ENCODE measurements around the gene ITGB4.
A peak's percentile ranks its signal among the peaks of the same experiment; 100 is the strongest.

The ITGB4 gene

DNA sequence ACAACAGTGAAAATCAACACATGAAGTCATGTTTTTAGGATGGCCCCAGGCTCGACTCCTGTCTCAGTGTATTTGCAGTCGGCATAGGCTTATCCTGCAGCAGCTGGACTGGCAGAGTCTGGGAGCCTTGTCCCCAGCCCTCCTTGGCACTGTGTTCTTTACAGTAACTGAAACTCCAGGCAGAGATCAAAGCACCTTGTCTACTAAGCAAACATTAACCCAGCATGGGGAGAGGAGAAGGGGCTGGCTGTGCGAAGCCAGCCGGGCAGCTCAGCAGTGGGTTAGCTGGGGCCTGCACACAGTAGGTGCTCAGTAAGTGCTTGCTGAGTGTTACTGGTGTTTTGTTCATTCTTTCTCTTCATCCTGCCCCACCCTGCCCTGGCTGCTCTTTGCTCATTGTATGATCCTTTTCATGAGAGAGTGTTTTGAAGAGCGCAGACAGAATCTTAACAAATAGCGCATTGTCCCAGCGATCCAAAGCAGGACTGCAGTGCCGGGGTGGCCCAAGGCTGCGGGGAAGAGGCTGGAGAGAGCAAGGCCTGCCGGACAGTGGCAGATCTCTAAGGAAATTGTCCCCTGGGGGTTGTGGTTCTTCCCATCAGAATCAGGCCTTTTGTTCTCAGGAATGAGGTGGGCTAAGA is 23.5 kb upstream of the ITGB4 start:
- no peak for DNase-seq (ENCODE audit: low read depth)

DNA sequence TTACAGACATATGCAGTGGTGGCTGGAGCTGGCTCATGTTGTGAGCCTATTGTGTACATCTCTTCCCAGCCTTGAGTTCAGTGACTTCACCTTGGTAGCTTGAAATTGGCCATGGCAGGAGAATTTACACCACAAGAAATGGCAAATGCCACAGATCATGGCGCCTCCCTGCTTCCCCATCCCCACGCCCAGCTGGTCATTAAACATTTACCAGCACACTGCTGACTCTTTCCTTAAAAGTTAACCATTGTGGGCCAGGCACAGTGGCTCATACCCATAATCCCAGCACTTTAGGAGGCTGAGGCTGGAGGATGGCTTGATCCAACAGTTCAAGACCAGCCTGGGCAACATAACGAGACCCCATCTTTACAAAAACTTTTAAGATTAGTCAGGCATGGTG is 22.6 kb upstream of the ITGB4 start:
- DNase-seq (ENCODE audit: low read depth) = no peak

DNA sequence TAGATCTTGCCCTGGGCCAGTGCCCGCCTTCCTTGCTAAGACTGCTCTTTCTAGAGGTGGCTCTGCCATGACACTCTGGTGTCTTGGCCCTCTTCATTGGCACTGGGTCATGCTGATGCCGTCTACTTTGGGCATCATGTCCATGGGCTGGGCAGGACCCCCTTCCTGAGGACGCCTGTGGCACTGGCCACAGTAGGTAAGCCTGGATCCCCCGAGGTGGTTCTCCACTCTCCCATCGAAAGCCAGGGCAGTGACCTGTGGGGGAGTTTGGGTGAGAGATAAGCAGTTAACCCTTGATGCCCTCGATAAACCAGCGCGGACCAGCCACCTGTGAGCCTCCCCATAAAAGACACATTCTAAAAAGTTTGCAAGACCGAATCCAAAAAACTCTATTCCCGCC is 20.0 kb upstream of the ITGB4 start:
- DNase-seq (ENCODE audit: low read depth) = no peak

DNA sequence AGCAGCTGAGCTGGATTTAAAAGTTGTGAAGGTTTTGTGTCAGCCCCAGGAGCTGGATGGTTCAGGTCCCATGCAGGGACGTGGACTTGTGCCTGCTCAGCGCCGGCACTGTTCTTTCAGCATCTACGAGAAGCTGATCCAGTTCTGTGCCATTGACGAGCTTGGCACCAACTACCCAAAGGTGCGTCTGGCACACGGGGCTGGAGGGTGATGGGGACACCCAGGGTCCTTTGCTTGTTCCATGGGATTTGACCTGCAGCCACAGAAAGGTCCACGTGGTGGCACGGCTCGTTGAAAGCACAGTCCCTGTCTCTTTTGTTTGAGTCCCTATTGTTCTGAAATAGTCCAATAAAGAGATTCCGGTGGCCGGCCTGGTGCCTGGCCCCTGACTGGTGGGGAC is 18.1 kb upstream of the ITGB4 start:
- DNase-seq (ENCODE audit: low read depth) = no peak

DNA sequence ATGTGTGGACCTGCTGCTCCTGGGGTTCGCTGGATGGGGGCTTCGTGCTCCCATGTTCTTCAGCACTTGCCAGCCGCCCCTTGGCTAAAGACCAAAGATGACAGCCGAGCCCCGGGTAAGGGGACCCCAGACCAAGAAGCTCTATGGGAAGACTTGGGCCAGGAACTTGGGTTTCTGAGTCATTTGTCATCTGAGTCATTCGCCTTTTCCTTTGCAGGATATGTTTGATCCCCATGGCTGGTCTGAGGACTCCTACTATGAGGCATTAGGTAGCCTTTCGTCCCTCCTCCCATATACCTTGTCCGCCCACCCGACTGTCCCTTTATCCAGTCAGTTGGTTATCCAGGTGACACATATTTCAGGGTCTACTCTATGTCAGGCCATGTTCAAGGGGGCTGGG is 17.7 kb upstream of the ITGB4 start:
- DNase-seq (ENCODE audit: low read depth) = peak; percentile 80

DNA sequence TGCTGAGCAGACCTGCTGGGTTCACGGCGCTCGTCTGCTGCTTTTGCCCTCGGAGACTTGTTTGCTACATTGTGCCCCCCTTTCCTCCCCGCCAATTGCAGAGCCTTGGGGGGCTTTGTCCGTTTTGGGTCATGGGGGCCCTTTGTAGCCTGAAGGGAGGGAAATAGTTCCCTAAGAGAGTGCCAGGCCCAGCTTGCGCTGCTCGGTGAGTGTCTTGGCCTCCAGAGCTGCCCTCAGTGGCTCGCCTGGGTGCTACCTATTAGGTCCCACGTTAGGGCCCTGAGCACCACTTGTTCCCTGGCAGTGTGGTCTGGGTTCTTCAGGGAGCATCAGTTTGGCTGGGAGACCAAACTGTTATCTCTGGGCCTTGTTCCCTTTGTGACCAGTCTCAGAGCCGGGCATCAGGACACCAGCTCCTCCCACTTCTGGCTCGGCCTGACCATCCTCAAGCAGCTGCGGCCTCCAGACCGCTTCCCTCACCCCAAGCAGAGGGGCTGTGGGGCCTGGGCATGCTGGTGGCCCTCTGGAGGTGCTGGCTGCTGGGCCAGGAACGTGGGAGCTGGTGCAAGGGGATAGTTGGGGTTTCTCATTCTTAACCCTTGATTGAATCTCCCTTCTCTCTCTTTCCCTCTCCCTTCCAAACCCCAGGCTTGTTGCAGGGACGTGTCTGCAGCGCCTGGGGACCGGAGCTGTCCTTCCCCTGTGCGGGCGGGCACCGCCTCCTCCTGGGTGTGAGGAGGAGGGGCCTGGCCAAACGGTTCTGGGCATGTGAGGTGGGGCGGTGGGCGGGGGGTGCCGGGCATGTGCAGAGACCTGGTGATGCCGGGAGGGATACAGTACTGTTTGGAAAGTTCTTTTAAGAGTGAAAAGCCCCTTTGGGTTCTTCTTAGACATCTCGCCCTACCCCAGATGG is 16.0 kb upstream of the ITGB4 start:
- DNase-seq (ENCODE audit: low read depth) = no peak

DNA sequence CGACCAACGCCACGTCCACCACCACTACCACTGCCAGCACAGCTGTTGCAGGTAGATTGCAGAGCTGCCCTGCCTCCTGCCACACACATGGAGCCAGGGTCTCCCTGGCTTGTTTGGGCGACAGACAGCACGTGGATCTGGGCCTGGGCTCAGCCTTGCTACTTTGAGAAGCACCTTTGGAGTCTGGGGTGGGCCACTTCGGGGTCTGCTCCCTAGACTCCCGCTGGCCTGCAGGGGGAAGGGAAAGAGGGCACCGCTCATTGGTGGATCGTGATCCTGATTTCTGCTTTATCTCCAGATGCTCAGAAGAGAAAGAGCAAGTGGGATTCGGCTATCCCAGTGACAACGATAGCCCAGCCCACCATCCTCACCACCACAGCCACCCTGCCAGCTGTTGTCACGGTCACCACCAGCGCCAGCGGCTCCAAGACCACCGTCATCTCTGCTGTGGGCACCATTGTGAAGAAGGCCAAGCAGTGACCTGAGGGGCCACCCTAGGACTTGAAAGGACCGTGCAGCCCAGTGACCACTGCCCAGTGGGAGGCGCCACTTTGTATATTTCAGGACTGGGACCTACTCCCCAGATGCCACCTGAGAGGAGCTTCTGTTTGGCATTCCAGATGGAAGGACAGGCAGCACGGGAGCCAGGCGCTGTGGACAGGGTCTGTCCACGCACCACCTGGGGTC is 15.1 kb upstream of the ITGB4 start:
- DNase-seq (ENCODE audit: low read depth) = no peak

DNA sequence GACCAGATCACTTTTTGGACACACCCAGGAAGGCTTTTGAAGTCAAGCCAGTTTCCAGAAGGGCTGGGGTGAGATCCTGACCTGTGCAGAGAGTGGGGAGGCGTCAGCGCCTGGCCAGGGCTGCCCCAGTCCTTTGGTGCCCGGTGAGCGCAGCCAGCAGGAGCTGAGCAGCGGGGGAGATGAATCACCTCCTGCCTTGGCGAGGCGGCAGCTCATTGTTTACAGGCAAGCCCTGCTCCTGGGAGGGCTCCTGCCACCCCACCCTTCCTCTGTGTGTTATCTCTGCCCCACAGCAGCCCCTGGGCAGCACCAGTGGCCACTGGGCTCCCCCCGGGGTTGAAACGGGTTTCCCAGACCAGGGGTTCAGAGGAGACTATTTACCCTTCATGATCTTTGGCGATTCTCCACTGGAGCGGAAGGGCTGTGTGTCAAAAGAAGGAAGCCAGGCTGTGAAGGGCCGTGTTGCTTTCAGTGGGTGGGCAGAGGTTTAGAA is 14.1 kb upstream of the ITGB4 start:
- peak; percentile 89 for DNase-seq (ENCODE audit: low read depth)

DNA sequence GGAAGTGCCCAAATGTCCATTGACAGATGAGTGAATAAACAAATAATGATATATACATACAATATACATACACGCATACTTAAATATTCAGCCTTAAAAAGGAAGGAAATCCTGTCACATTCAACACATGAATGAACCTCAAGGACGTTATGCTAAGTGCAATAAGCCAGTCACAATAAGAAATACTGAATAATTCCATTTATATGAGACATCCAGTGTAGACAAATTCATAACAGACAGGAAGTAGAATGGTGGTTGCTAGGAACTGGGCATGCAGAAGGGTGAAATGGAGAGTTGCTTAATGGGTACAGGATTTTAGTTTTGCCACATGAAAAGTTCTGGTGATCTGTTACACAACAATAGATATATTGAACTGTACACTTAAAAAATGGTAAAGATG is 8.8 kb upstream of the ITGB4 start:
- peak; percentile 38 for DNase-seq (ENCODE audit: low read depth)

DNA sequence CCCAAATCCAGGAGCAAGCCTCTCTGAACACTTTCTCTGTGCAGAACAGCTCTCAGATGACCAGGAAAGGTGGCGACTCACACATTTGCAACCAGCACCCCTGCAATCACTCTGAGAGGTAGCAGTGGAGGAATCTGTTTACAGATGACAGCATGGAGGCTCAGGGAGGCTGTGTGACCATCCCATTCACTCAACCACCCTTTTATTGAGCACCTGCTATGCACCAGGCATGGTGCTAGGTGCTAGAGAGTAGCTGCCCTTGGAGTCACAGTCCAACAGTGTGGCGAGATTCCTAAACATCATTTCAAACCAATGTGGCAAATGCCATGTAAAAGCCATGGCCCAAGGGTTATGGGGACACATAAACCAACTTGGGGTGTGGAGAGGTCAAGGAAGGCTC is 1.5 kb upstream of the ITGB4 start:
- DNase-seq (ENCODE audit: low read depth) = no peak

DNA sequence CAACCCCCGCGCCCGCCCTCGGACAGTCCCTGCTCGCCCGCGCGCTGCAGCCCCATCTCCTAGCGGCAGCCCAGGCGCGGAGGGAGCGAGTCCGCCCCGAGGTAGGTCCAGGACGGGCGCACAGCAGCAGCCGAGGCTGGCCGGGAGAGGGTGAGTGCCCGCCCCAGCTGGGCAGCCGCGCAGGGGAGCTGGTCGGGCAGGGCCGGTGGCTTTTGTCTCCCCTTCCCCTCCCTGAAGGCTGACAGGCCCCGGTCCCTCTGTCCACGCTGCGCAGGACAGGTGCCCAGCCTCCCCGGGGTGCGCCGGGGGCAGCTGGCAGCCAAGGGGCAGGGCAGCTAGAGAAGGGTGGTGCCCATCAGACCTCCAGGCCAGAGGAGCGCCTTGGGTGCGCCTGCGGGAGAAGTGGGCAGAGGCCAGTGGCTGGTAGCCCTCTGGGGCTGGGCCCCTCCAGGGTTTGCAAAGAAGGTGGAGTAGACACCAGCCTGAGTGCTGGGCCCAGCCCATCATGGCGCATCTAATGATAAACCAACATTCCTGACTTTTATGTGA is 278 bp downstream of the ITGB4 start:
- no peak for DNase-seq (ENCODE audit: low read depth)

DNA sequence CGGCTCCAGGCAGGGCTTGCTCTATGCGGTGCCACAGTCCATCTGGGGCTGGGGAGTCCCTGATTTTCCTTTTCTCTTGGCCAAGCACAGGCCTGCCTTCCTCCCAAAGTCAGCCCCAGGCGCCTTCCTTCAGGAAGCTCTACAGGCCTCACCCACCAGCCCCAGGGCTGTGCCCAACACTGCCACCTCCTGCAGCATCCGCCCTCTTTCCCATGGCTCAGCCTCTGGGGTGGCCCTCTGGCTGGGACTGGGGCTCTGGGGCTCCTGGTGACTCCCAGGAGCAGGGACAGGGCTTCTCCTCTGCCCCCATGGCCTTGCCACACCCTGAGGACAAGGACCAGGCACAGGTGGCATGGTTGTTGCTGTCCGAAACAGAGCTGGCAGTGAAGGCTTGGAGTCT is 817 bp downstream of the ITGB4 start:
- no peak for DNase-seq (ENCODE audit: low read depth)

DNA sequence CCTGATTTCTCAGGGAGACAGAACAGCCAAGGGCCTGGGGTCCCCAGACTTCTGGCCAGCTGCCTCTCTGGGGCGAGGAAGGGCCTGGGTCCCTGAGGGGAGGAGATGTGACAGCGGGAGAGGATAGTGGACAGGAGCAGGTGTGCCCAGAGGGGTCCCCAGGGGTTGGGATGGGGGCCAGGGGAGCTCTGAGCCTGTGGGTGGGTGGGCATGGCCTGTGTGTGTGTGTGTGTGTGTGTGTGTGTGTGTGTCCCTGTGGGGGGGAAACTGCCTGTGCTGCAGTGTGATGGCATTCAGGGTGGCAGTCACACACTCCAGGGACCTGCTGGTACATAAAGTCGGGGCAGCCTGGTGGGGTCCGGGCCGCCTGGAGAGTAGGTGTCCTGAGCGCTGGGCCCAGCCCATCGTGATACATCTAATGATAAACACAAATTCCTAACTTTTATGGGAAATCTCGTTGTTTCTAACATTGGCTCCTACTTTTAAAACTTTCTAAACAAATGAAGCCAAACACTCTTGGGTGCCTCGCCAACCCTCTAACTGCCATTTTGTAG is 1.4 kb downstream of the ITGB4 start:
- no peak for DNase-seq (ENCODE audit: low read depth)

DNA sequence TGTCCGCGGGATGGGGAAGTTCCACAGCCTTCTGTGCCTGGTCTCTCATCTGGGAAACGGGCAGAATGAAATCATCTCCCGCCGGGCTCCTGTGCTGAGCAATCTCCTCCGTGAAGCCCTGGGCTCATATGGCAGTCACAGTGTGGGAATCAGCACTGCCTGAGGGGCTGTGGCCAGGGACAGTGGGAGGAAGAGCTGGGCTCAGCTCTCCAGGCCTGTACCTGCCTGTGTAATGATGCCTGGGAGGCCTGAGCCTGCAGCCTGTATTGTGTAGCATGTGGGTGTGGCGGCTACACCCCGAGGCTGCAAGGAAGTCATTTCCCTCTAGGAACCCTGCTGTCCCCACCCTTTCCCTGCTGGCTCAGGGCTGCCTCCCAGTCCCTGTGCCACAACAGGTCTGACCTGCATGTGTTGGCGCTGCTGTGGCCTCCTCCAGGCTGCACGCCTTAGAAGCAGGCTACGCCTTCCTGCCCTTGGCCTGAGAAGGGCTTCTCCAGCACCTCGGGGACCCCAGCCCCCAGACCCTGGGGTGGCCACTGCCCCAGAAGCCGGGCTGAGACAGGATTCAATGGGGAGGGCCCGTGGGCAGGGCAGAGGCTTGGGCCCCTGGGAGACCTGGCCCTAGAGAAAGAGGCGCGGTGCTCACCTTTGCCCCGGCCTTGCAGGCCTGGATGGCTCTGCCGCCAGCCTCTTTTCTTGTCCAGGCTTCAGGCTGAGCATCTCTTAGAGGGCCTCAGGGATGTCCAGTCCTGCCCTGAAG is 2.1 kb downstream of the ITGB4 start:
- DNase-seq (ENCODE audit: low read depth) = peak; percentile 32

DNA sequence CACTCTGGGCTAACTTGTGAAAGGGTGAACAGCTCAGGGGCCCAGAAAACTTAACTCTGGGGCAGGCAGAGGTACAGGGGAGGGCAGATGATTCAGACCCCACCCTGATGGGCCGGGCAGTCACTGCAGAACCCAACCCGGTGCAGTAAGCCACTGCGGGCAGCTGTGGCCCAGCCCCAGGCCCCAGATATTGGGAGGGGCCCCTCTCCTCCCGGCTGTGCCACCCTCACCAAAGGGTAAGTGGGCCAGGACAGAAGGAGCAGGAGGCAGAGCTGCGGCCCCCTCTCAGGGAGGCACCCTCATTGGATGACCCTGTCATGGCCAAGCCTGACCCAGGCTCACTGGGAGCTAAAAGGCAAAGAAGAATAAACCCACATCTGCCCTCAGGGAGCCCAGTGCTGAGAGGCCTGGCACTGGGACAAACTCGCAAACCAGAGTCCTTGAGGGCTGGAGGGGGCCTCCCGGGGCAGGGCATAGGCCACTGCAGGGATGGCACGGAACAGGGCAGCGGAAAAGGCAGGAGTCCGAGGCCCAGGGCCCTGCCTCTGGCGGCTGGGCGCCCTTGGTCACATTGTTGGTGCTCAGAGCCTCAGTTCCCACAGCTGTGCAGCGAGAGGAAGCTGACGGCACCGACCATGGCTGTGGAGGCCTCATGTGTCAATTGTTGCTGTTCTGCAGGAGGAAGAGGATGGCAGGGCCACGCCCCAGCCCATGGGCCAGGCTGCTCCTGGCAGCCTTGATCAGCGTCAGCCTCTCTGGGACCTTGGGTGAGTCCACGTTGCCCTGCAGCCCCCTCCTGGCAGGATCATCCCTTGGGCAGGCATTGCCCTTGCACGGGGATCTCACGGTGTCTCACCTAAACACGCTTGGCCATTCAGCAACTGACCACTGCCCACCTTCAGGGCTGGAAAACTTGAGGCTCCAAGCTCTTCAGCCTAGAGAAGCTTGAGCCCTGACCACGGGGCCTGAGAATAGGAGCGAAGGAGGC is 3.1 kb downstream of the ITGB4 start:
- DNase-seq (ENCODE audit: low read depth) = no peak

DNA sequence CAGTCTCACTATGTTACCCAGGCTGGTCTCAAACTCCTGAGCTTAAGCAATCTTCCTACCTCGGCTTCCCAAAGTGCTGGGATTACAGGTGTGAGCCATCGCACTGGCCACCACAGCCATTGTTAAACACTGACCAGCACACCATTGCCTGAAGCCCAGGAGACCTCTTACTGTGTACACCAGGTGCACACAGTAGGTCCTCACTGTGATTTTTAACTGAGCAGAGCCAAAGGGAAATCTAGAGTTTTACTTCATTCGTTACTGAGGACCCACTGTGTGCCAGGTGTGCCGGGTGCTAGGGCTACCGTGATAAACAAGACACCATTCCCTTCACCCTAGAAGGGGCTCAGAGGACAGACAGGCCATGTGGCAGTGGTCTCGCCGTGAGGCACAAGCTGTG is 4.2 kb downstream of the ITGB4 start:
- DNase-seq (ENCODE audit: low read depth) = no peak

DNA sequence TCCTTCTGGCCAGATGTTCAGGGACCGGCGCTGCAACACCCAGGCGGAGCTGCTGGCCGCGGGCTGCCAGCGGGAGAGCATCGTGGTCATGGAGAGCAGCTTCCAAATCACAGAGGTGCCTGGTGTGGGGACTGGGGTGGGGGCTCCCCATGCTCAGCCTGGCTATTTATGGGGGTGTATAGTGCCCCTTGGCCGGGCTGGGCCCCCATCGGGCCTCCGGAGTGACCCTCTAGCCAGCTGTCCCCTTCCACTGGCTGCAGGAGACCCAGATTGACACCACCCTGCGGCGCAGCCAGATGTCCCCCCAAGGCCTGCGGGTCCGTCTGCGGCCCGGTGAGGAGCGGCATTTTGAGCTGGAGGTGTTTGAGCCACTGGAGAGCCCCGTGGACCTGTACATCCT is 6.1 kb downstream of the ITGB4 start:
- no peak for DNase-seq (ENCODE audit: low read depth)

DNA sequence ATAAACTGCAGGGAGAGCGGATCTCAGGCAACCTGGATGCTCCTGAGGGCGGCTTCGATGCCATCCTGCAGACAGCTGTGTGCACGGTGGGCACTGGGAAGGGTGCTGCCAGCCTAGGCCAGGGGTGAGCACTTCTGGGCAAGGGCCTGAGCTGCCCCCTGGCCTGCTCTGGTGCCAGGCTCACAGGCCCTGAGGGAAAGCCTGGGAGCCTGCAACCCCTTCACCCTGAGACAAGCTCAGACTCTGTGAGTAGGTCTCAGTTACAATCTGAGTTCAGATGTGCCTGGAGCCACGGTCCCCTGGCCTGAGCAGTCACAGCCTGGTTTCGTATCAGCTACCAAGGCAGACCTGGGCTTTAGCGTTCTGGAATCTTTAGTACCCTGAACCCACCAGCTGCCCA is 8.1 kb downstream of the ITGB4 start:
- DNase-seq (ENCODE audit: low read depth) = no peak

DNA sequence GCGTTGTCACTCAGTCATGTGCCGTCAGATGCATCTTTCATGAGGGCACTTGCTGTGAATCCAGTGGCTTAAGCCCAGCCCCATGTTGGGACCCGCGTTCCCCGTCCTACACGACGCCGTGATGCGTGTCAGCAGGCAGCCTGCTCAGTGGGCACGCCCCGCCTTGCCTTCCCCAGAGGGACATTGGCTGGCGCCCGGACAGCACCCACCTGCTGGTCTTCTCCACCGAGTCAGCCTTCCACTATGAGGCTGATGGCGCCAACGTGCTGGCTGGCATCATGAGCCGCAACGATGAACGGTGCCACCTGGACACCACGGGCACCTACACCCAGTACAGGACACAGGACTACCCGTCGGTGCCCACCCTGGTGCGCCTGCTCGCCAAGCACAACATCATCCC is 8.8 kb downstream of the ITGB4 start:
- no peak for DNase-seq (ENCODE audit: low read depth)

DNA sequence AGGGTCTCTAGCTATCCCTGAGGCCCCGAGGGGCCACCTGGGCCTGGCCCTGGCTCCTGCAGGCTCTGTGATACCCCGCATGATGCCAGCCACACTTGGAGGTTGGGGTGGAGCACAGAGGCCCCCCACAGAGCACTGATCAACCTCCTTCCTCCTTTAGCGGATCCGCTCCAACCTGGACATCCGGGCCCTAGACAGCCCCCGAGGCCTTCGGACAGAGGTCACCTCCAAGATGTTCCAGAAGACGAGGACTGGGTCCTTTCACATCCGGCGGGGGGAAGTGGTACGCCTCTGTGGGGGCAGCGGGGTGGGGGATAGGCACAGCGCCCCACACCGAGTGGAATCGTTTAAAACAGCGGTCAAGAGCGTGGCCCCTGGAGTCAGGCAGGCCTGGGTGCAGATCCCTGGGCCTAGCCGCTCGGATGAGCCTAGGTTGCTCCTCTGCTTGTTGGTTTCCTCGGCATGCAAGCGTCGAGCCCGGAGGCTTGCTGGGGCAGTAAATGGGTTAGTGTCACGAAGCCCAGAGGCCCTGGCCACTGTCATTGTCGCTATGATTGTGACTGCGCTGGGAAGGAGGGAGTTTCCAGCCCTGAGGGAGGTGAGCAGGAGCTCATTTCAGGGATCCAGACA is 9.9 kb downstream of the ITGB4 start:
- DNase-seq (ENCODE audit: low read depth) = no peak

Measured in ELR (cell line).